Astrocyte (in vitro differentiated cells and primary cell): ENCODE measurements around the gene SH3GL3.

Experiments used
- EZH2 ChIP-seq: IDR thresholded peaks from 2 replicates; pipeline ENCODE4 v1.6.1; 2012; ENCODE audit warnings: mild to moderate bottlenecking, low read length, inconsistent platforms; ENCODE audit not compliant: insufficient read depth
- TF ChIP-seq, protein P1 (sequence below): IDR thresholded peaks from 2 replicates; pipeline ENCODE4 v1.5.1; 2011; ENCODE audit warnings: low read depth, mild to moderate bottlenecking, inconsistent platforms, low read length, moderate library complexity; ENCODE audit not compliant: insufficient read depth

DNA sequence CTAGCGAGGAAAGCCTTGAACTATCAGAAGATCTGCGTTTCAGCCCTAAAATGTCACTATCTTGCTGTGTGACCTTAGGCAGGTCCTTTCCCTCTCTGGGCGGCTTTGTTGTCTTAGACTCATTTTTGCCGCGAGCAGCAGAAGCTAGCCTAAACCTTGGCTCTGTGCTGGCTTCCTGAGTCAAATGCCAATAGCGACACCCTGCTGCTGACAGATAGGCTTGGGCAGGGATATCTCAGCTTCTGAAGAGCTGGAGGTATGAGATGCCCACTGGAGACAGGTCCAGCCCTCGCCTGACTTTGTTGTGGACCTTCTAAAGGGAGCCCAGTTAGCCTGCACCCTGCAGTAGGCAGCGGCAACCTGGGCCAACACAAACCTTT is 208.1 kb downstream of the SH3GL3 start:
- TF ChIP-seq, protein P1, sequence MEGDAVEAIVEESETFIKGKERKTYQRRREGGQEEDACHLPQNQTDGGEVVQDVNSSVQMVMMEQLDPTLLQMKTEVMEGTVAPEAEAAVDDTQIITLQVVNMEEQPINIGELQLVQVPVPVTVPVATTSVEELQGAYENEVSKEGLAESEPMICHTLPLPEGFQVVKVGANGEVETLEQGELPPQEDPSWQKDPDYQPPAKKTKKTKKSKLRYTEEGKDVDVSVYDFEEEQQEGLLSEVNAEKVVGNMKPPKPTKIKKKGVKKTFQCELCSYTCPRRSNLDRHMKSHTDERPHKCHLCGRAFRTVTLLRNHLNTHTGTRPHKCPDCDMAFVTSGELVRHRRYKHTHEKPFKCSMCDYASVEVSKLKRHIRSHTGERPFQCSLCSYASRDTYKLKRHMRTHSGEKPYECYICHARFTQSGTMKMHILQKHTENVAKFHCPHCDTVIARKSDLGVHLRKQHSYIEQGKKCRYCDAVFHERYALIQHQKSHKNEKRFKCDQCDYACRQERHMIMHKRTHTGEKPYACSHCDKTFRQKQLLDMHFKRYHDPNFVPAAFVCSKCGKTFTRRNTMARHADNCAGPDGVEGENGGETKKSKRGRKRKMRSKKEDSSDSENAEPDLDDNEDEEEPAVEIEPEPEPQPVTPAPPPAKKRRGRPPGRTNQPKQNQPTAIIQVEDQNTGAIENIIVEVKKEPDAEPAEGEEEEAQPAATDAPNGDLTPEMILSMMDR = no peak
- TF ChIP-seq EZH2 = no peak
